HG02798 (cell line): ENCODE measurements around the gene RAB37.

Experiments used
- ATAC-seq: cut with Tn5 transposase; IDR thresholded peaks from one replicate; pipeline ENCODE4 v1.9.1; 2021; ENCODE audit warnings: mild to moderate bottlenecking; ENCODE audit not compliant: unreplicated experiment, poor library complexity

The RAB37 gene

DNA sequence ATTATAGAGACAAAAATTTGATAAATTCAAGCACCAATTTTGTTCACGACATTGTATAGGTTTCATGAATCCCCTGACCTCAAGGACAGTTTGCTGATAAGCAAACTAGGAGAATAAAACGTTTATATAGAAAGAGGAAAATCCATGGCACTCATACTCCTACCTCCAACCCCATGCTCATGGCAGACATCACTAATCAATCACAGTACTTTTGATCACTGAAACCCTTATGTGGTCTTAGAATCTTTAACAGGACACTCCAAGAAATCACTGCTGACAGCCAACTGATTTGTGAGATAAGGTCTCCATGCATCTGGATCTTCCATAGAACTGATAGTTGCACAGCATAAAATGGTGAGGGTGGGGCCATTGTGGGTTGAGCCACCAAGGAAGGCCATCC, 6.7 kb downstream of the RAB37 start:
- ATAC-seq = no peak

DNA sequence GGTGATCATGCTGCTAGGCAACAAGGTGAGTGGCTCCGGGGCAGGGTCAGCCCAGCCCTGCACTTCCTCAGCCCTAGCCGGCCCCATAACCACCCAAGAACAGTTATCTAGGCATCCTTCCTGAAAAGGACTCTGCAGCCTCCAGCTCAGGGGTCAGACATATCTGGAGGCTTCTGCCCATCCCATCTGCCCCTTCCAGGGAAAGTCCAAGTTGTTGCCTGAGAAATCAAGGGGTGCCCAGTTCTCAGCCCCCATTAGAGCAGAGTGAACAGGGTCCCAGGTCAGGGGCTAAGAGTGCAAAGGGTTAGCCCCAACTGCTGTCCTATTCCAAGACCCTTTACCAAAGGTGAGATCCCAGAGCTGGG, 7.3 kb downstream of the RAB37 start:
- no peak for ATAC-seq

DNA sequence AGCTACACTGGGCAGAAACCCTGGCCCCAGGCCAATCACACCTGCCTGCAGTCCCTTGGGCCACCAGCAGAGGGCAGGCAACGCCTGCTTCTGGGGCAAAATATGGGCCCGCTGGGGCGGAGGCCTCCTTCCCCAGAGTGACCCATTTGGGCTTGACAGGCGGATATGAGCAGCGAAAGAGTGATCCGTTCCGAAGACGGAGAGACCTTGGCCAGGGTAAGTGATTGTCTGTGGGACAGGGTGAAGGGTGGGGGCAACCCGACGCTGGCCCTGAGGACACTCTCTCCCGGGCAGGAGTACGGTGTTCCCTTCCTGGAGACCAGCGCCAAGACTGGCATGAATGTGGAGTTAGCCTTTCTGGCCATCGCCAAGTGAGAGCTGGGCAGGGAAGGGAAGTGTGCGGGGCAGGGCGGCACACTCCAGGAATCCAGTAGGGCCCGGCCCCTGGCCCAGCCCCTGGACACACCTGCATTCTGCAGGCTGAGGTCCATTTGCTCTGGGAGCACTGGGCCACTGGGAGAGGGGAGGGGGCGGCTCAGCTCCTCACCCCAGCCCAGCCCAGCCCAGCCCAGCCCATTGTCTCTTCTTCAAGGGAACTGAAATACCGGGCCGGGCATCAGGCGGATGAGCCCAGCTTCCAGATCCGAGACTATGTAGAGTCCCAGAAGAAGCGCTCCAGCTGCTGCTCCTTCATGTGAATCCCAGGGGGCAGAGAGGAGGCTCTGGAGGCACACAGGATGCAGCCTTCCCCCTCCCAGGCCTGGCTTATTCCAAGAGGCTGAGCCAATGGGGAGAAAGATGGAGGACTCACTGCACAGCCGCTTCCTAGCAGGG, 7.9 kb downstream of the RAB37 start:
- ATAC-seq = no peak

DNA sequence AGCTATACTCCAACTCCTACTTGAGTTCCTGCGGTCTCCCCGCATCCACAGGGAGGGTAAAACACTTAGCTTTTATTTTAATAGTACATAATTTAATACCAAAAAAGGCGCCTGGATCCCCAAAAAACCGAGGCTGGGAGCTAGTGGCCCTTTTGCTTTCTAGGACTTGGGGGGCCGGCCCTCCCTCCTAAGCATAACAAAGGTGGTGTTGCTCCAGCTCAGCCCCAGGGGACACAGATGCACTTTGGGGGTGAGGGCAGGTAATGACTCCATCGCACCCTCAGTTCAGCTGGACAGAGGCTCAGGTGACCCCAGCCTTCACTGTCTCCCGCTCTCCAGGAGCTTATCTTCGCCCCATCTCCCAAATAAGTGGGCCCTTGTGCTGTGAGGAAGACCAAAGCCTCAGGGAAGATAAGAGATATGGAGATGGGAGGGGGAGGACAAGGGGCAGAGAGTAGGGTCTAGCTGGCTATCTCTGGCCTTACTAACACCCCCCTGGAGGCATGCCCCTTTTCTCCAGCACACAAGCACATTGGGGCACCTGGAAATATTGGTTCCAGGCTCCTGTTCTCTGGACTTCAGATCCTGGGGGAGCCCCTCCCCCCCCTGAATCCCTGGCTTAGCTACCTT, 8.6 kb downstream of the RAB37 start:
- ATAC-seq = no peak

DNA sequence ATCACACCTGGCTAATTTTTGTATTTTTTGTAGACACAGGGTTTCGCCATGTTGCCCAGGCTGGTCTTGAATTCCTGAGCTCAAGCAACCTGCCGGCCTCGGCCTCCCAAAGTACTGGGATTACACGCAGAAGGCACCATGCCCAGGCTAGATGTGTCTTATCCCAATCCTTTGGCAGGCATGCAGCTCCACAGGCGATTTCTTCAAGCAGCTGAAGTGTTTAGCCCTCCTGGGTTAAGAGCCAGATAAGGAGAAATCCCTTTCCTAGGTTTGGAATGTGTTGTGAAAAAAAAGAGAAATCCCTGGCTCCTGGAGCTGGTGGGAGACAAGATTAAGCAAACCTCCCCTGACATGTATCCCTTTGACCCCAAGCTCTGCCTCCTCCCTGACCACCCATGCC, 9.3 kb downstream of the RAB37 start:
- ATAC-seq = no peak

DNA sequence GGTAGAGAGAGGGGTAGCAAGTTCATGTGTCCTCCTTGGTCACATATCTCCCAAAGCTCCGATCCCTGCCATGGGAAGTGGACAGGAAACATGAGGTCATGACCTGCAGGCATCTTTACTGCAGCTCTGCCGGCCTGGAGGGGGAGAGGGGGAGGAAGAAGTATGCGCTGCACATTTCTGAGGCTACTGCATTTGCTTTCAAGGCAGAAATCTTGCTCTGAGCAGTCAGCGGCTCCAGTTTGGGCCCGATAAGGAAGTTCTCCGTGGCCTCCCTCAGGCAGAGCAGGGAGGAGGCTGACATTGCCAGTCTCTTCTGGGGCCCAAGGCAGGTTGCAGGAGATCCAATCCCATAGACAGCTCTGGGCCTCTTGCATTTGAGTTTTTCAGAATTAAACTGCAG, 9.9 kb downstream of the RAB37 start:
- no peak for ATAC-seq

DNA sequence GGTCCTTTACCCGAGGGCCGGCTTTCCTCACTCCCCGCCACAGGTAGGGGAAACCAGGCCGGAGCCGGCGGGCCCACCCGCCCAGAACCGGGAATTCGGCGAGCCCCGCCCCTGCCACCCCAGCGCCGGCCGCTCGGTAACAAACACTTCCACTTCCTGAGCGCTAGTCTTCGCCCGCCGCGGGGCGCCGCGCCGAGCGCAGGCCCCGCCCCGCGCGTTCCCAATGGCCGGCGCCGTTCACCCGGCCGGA, 11.1 kb downstream of the RAB37 start:
- ATAC-seq = no peak

DNA sequence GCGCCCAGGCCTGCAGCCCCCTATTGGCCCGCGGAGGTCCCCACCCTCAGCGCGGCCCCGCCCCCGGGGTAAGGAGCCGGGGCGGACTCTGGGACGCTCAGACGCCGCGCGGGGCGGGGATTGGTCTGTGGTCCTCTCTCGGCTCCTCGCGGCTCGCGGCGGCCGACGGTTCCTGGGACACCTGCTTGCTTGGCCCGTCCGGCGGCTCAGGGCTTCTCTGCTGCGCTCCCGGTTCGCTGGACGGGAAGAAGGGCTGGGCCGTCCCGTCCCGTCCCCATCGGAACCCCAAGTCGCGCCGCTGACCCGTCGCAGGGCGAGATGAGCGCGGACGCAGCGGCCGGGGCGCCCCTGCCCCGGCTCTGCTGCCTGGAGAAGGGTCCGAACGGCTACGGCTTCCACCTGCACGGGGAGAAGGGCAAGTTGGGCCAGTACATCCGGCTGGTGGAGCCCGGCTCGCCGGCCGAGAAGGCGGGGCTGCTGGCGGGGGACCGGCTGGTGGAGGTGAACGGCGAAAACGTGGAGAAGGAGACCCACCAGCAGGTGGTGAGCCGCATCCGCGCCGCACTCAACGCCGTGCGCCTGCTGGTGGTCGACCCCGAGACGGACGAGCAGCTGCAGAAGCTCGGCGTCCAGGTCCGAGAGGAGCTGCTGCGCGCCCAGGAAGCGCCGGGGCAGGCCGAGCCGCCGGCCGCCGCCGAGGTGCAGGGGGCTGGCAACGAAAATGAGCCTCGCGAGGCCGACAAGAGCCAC, 11.6 kb downstream of the RAB37 start, which contains the start of gene NHERF1:
NHERF1 (plus strand) TSS at position 100 of the 750 bp plus-strand sequence; CDS start at position 319, 219 bp downstream.
- peak; percentile 92 for ATAC-seq

DNA sequence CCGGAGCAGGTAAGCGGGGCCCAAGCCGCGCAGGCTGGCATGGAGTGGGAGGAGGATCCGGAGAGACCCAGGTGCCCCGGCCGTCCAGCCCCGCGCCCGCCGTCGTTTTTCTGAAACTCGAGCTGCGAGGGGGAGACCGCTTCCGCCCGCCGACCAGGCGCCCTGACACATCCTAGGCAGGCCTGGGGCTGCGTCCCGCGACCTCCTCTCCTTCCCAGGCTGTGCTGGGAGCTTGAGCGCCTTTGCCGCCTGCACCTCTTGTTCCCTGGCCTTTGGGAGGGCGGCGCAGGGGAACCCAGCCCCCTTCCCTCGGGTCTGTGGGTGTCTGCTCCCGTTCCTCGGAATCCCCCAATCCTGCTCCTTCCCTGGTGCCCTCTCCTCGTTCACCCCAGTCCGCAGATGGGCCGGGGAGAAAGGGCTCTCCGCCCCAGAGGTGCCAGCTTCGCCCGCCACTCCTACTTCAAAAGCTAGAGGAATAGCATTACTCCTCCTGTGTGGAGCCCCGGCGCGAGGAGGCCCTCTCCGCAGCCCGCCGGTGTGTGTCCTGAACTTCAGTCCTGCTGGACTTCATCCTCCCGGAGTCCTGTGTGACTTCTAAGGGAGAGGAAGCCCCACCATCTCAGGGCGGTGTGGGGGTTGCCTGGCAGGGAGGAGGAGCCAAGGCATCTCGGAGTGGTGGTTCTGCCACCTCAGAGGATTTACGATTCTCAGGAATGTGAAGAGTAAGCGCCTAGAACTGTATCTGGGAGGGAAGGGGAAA, 12.4 kb downstream of the RAB37 start:
- ATAC-seq = no peak

DNA sequence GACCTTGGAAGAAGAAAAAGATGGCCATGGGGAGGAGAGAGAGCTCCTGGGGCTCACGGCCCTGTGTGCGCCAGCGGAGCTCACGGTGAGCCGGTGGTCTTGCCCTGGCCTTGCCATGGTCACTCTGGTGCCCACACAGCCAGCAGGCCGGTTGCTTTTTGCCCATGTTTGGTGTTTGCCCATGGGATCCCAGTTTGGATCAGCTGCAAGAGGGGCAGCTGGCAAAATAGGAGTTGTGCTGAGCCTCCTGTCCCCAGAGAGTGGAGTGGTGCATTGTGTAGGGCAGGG, 12.9 kb downstream of the RAB37 start:
- no peak for ATAC-seq

DNA sequence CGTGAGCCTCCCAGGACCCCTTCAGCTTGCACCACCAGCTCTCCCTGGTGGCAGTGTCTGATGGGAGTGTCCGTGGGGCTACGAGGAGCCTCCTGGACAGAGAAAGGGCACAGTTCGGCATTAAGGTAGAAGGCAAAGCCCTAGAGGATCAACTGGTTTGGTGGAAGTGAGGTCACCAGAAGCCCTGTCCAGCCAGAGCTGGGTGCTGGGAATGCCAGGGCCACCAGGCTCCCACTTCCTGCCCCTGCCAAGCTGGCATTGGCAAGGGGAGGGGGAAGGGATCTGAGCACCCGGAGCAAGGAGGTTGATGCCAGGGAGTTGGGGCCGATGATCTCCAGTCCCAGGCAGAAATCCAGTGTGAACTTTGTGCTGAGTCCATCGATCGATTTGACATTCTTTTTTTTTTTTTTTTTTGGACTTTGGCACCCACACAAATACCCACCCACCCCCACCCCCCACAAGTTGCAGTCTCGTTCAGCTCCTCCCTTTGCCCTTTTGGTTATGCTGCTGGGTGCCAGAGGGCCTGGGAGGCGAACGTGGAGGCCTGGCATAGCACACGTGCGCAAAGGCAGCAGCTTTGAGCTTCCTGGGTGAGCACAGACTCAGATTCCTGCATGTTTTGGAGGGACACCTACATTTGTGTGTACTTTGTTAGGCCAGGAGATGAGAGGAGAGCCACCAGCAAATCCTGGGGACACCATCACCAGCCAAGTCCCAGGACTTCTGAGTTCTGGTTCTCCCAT, 13.4 kb downstream of the RAB37 start:
- ATAC-seq = no peak

DNA sequence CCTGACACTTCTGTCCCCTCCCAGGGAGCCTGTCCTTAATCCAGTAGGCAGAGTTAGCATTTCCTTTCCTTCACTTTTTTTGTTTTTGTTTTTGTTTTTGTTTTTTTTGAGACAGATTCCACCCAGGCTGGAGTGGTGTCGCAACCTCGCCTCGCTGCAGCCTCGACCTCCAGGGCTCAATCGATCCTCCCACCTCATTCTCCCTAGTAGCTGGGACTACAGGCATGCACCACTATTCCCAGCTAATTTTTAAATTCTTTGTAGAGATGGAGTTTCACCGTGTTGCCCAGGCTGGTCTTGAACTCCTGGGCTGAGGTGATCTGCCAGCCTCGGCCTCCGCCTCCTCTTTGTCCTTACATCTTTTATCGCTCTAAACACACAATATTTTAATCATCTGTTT, 15.4 kb downstream of the RAB37 start:
- no peak for ATAC-seq

DNA sequence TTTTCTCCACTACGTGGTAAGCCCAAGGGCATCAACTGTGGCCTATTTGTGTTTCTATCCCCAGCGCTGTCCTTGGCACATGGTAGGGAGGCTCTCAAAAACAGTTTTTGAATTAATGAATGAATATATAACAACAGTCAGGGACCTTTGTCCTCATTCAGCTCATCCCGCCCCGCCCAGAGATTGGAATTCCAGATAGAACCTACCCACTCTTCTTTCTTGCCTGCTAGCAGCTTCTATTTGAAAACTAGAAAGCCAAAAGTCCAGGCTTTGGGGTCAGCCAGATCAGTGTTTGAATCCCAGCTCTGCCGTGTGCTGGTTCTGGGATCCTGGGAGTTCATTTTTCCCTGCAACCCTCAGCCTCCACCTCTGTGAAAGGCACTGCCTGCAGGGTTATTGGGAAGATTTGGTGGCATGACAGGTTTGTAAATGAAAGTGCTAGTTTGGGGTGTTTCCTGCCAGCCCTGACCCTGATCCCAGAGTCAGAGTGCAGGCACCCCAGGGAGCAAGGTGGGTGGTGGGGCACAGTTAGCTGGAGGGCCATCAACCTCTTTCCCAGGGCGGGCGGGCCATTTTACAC, 15.9 kb downstream of the RAB37 start:
- no peak for ATAC-seq

DNA sequence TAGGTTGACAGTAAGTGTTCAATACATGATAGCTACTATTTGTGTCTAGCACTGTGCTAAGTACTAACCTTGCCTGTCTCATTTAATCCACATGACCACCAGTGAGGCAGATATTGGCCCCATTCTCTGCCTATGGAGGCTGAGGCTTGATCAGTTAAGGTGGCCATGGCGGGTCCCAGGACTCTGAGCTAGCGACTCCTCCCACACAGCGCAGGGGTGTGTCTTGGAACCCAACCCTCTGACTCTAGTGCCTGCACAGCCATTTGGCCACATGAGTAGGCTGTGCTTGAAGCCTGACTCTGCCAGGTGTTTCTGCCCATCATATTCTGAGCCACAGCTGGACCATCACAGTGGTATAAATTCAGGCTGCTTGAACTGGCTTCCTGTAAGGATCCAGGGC, 17.8 kb downstream of the RAB37 start:
- no peak for ATAC-seq

DNA sequence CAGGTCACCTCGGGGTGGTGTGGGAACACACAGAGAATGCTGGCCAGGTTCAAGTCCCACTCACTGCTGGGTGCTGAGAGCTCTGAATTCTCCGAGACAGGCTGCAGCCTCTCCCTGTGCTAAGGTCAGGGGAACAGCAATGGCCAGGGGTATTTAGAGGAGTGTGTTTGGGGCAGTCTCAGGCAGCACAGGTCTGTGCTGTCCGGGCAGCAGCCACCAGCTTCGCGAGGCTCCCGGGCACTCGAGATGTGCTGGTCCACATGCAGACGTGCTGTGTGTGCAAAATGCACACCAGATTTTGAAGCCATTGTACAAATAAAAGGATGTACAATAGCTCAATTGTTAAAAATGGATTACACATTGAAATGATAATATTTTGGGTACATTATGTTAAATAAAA, 18.5 kb downstream of the RAB37 start:
- no peak for ATAC-seq

DNA sequence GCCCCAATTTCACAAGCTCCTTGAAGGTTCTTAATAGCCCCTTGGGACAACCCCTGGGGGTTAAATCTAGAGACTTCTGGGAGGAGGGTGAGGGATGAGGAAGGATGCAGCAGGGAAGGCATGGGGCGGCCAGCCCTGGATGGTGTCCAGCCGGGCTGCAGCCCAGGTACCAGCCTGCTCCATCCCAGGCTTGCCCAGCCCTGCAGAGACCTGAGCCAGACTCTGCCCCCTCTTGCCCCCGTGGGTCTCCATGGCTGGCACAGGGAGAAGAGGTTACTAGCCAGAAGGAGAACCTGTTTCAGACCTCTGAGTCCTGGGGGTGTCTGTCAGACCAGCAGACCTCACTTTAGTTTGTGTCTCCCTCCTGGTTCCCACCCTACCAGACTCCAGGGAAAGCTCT, 19.8 kb downstream of the RAB37 start:
- ATAC-seq = no peak

DNA sequence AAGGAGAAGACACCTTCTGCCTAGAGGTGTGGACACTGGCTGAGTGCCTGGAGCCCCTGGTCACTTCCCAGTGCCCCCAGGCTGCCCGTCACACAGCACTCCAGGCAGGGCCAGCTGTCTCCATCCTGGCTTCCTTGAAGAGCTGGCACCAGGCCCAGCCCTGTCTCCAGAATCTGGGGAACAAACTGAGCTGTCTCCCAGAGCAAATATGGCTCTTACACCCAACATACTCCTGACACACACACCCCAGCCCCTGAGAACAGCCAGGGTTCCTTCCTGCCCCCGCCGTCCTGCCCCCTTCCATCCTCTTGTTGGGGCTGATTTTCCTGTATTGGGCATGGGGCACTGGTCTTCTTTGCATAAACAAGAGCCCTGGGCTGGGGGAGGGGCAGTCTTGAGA, 20.4 kb downstream of the RAB37 start:
- ATAC-seq = no peak

DNA sequence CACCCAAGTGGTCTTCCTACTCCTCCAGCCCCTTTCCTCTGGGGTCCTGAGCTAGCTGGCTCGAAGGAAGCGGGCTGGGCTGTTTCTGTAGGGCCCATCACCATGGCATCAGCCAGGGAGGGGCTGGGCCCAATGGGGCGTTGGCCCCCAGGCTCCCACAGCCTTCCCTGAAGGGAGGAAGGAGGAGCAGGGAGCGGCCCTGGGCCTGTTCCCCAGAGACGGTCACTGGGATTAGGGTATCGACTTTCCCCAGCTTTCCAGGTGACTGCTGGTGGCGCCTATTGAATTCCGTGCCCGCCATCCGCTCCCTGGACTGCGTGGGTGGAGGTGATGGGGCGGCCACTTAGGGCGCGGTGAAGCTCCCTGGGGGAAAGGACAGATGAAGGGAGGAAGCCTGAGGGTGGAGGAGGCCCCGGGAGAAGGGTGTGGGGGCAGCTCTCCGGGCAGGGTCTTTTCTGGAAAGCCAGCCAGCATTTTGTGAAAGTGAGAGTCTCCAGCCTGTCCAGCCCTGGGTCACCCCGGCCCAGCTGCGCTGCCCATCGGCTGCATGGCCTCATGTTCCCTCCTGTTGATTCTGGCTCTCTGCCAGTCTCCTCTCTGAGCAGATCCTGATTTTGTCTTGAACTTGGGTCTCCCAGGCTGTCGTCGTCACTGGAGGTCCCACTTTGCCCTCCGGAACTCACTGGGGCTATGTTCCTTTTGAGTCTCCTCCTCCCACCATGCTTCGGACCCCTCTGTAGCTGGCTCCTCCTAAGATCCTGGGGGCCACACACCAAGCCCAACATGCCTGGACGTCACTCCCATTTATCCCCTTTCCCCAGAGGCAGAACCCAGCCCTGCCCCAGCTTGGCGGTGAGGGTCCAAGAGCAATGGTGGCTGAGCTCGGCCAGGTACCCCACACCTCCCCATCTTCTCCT, 21.1 kb downstream of the RAB37 start:
- ATAC-seq = no peak

DNA sequence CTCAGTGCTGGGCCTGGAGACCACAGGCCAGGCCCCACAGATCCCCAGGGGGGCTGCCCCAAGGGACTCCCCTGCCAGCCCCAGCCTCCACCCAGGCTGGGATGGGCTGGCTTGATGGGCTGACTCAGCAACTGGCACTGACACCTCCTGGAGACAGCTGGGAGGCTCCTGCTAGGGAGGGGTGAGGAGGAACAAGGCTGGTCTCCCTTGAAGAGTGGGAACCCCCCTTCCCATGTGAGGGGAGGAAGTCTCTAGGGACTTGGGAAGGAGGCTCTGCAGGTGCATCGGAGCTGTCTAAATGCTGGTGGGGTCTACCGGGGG, 21.8 kb downstream of the RAB37 start:
- ATAC-seq = no peak
